Subcutaneous abdominal adipose tissue (tissue), 5 donors: Measurements from ENCODE around the gene NCK1.

Experiments used
- H3K27ac ChIP-seq: one replicate; pipeline ENCODE4 v1.7.0; 2013; ENCODE audit warnings: low read depth, mild to moderate bottlenecking, inconsistent platforms, low read length, moderate library complexity
- H3K27me3 ChIP-seq, 5 donors: one replicate each; pipeline ENCODE4 v1.7.0; 2013; ENCODE audit warnings: low read length in 5 of 5, inconsistent platforms in 1 of 5; ENCODE audit not compliant: control insufficient read depth in 5 of 5, insufficient read depth in 4 of 5
- H3K36me3 ChIP-seq, 5 donors: one replicate each; pipeline ENCODE4 v1.7.0; 2013; ENCODE audit warnings: low read length in 5 of 5; ENCODE audit not compliant: control insufficient read depth in 5 of 5, insufficient read depth in 5 of 5
- H3K4me1 ChIP-seq, 5 donors: one replicate each; pipeline ENCODE4 v1.7.0; 2013; ENCODE audit warnings: low read length in 5 of 5, mild to moderate bottlenecking in 3 of 5, moderate library complexity in 1 of 5; ENCODE audit not compliant: control insufficient read depth in 5 of 5, insufficient read depth in 5 of 5
- H3K4me3 ChIP-seq, 5 donors: one replicate each; pipeline ENCODE4 v1.7.0; 2013; ENCODE audit warnings: low read length in 5 of 5, low read depth in 1 of 5
- H3K9ac ChIP-seq, 5 donors: one replicate each; pipeline ENCODE4 v1.7.0; 2013; ENCODE audit warnings: low read length in 5 of 5, mild to moderate bottlenecking in 4 of 5, moderate library complexity in 3 of 5
- H3K9me3 ChIP-seq, 5 donors: one replicate each; pipeline ENCODE4 v1.7.0; 2013; ENCODE audit warnings: low read length in 5 of 5; ENCODE audit not compliant: control insufficient read depth in 5 of 5
- donor health status: healthy.
- donor health status: healthy.
- donor health status: healthy.
- donor health status: healthy.
- donor health status: healthy.

The NCK1 gene

GRCh38 chr3:136919799-136920580, 58.0 kb downstream of the NCK1 start:
- Histone ChIP-seq H3K4me3 (no peak overlapping the region), H3K27ac (peak overlapping the region; percentile 55), H3K9ac (peak overlapping the region in 1 of 5 donors; percentile 30), H3K36me3 (no peaks in the 10 kb centered on the region), H3K9me3 (peaks cover 0 to 2% (median 0%) of the 10 kb centered on the region in 5 donors), H3K4me1 (peaks cover 0 to 23% (median 7%) of the 10 kb centered on the region in 5 donors), H3K27me3 (no peaks in the 10 kb centered on the region)

- H3K4me3 ChIP-seq: no peak overlapping the region
- H3K9ac ChIP-seq: no peak overlapping the region
- H3K36me3 ChIP-seq: no peaks in the 10 kb centered on the region
- no peak overlapping the region for H3K27ac ChIP-seq
- peaks cover 0 to 31% (median 15%) of the 10 kb centered on the region in 5 donors for H3K4me1 ChIP-seq
- no peaks in the 10 kb centered on the region for H3K27me3 ChIP-seq
- peaks cover 0 to 2% (median 0%) of the 10 kb centered on the region in 5 donors for H3K9me3 ChIP-seq
Measured at GRCh38 chr3:136920904-136921611, 59.0 kb downstream of the NCK1 start.

- Histone ChIP-seq H3K9me3 (peaks cover 0 to 2% (median 0%) of the 10 kb centered on the region in 5 donors), H3K9ac (peak overlapping the region in 1 of 5 donors; percentile 36), H3K36me3 (peaks cover 0 to 4% (median 3%) of the 10 kb centered on the region in 5 donors), H3K4me3 (no peak overlapping the region), H3K4me1 (peaks cover 0 to 30% (median 28%) of the 10 kb centered on the region in 5 donors), H3K27me3 (no peaks in the 10 kb centered on the region), H3K27ac (peak overlapping the region; percentile 38)
Measured at GRCh38 chr3:136925425-136926190, 63.6 kb downstream of the NCK1 start.

GRCh38 chr3:136928240-136928639, 66.2 kb downstream of the NCK1 start:
- Histone ChIP-seq H3K4me3 (no peak overlapping the region), H3K27ac (peak overlapping the region; percentile 83), H3K9me3 (no peaks in the 10 kb centered on the region), H3K9ac (no peak overlapping the region), H3K4me1 (peaks cover 2 to 53% (median 45%) of the 10 kb centered on the region in 5 donors), H3K36me3 (peaks cover 0 to 4% (median 3%) of the 10 kb centered on the region in 5 donors), H3K27me3 (no peaks in the 10 kb centered on the region)

- peak overlapping the region; percentile 83 for H3K27ac ChIP-seq
- peak overlapping the region; percentile 44 to 71 (median 57) for H3K4me3 ChIP-seq
- no peaks in the 10 kb centered on the region for H3K27me3 ChIP-seq
- H3K36me3 ChIP-seq: peaks cover 0 to 7% (median 3%) of the 10 kb centered on the region in 5 donors
- H3K9ac ChIP-seq: peak overlapping the region; percentile 50 to 76 (median 64)
- peaks cover 2 to 50% (median 44%) of the 10 kb centered on the region in 5 donors for H3K4me1 ChIP-seq
- H3K9me3 ChIP-seq: no peaks in the 10 kb centered on the region
Measured at GRCh38 chr3:136929977-136930670, 68.1 kb downstream of the NCK1 start.

GRCh38 chr3:136931606-136932005, 69.6 kb downstream of the NCK1 start:
- H3K9me3 ChIP-seq: no peaks in the 10 kb centered on the region
- no peaks in the 10 kb centered on the region for H3K27me3 ChIP-seq
- peak overlapping the region; percentile 53 to 71 (median 57) for H3K4me3 ChIP-seq
- peaks cover 4 to 9% (median 7%) of the 10 kb centered on the region in 5 donors for H3K36me3 ChIP-seq
- H3K4me1 ChIP-seq: peaks cover 2 to 42% (median 35%) of the 10 kb centered on the region in 5 donors
- H3K27ac ChIP-seq: peak overlapping the region; percentile 83
- H3K9ac ChIP-seq: peak overlapping the region in 4 of 5 donors; percentile 64 to 76 (median 66)

GRCh38 chr3:136932523-136932922, 70.5 kb downstream of the NCK1 start:
- H3K36me3 ChIP-seq: peaks cover 6 to 9% (median 9%) of the 10 kb centered on the region in 5 donors
- peak overlapping the region; percentile 83 for H3K27ac ChIP-seq
- peaks cover 0 to 4% (median 0%) of the 10 kb centered on the region in 5 donors for H3K9me3 ChIP-seq
- H3K9ac ChIP-seq: no peak overlapping the region
- peaks cover 2 to 42% (median 36%) of the 10 kb centered on the region in 5 donors for H3K4me1 ChIP-seq
- H3K4me3 ChIP-seq: peak overlapping the region in 2 of 5 donors; percentile 4 to 57
- no peaks in the 10 kb centered on the region for H3K27me3 ChIP-seq

GRCh38 chr3:136932978-136933772, 71.2 kb downstream of the NCK1 start:
- no peaks in the 10 kb centered on the region for H3K27me3 ChIP-seq
- H3K27ac ChIP-seq: peak overlapping the region; percentile 83
- H3K9ac ChIP-seq: no peak overlapping the region
- peaks cover 0 to 4% (median 0%) of the 10 kb centered on the region in 5 donors for H3K9me3 ChIP-seq
- peak overlapping the region in 1 of 5 donors; percentile 2 for H3K4me3 ChIP-seq
- H3K36me3 ChIP-seq: peaks cover 5 to 9% (median 7%) of the 10 kb centered on the region in 5 donors
- peaks cover 2 to 44% (median 40%) of the 10 kb centered on the region in 5 donors for H3K4me1 ChIP-seq
